ENCODE data around the gene EIF2A.

DNA sequence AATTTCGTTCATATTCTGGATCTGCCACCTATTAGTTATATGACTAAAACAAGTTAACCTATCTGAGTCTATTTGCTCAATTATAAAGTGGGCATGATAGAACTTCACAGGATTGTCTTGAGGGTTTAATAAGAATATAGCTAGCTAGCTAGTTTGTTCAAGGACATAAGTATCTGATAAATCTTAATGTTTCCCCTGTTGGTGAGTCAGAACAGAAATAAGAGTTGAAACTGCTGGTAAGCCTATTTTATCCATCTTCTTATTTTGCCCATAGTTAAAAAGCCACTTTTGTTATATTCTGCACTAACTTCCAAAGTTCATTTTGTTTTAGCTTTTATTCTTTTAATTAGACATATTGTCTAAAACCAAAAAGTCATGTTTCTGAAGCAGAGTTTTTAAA lies 65.9 kb downstream of the EIF2A start:
- TF ChIP-seq GATA3 (IDR thresholded peaks at IDR 0.05; ENCODE audit: low read depth, low read length): no peak
- TF ChIP-seq GATA2 (IDR thresholded peaks at IDR 0.05; ENCODE audit: low read depth, low read length): no peak
